ENCODE results near the gene MRPL1. TPM values are rescaled to one million over a fixed set of nuclear protein-coding genes. Genes with fewer than 3 reads are reported as not detected.

The MRPL1 gene
- total and polyA plus RNA-seq, 9 of the 15 experiments (the other 6 are each of a cell fraction or from before 2014, with no cell fraction given) = 38.4 to 75.7 (median 63.7) TPM

DNA sequence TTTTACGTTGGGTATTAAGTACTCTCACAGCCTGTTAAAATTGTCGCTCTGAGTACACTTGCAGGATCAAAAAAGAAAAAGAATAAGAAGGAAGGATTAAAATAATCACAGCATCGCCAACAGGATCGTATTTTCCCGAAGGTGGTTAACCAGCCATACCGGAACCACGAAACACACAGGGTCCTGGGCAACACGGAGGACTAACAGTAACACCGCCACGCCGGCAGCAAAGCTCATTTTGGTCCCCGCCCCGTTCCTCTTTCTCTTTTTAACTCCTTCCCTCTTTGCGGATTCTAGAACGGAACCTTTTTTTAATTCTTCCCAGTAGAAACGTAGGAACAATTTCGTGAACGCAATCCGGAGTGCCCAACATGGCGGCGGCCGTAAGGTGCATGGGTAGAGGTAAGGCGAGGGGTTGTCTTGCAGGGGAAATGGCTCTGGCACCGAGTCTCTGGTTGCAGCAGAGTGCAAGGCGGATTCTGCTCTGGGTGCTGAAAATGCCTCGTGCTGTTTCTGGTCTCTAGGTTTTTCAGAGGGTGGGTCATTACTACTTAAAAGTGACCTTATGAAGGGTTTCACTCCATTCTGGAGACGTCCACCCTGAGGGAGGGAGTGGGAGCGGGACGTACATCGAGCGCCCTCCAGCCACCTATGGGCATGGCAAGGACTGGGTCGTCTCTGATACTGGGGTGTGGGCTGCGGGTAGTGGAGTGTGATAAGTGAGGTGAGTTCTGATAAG is at the start of gene MRPL1 (continued):
- TF ChIP-seq, protein P1, sequence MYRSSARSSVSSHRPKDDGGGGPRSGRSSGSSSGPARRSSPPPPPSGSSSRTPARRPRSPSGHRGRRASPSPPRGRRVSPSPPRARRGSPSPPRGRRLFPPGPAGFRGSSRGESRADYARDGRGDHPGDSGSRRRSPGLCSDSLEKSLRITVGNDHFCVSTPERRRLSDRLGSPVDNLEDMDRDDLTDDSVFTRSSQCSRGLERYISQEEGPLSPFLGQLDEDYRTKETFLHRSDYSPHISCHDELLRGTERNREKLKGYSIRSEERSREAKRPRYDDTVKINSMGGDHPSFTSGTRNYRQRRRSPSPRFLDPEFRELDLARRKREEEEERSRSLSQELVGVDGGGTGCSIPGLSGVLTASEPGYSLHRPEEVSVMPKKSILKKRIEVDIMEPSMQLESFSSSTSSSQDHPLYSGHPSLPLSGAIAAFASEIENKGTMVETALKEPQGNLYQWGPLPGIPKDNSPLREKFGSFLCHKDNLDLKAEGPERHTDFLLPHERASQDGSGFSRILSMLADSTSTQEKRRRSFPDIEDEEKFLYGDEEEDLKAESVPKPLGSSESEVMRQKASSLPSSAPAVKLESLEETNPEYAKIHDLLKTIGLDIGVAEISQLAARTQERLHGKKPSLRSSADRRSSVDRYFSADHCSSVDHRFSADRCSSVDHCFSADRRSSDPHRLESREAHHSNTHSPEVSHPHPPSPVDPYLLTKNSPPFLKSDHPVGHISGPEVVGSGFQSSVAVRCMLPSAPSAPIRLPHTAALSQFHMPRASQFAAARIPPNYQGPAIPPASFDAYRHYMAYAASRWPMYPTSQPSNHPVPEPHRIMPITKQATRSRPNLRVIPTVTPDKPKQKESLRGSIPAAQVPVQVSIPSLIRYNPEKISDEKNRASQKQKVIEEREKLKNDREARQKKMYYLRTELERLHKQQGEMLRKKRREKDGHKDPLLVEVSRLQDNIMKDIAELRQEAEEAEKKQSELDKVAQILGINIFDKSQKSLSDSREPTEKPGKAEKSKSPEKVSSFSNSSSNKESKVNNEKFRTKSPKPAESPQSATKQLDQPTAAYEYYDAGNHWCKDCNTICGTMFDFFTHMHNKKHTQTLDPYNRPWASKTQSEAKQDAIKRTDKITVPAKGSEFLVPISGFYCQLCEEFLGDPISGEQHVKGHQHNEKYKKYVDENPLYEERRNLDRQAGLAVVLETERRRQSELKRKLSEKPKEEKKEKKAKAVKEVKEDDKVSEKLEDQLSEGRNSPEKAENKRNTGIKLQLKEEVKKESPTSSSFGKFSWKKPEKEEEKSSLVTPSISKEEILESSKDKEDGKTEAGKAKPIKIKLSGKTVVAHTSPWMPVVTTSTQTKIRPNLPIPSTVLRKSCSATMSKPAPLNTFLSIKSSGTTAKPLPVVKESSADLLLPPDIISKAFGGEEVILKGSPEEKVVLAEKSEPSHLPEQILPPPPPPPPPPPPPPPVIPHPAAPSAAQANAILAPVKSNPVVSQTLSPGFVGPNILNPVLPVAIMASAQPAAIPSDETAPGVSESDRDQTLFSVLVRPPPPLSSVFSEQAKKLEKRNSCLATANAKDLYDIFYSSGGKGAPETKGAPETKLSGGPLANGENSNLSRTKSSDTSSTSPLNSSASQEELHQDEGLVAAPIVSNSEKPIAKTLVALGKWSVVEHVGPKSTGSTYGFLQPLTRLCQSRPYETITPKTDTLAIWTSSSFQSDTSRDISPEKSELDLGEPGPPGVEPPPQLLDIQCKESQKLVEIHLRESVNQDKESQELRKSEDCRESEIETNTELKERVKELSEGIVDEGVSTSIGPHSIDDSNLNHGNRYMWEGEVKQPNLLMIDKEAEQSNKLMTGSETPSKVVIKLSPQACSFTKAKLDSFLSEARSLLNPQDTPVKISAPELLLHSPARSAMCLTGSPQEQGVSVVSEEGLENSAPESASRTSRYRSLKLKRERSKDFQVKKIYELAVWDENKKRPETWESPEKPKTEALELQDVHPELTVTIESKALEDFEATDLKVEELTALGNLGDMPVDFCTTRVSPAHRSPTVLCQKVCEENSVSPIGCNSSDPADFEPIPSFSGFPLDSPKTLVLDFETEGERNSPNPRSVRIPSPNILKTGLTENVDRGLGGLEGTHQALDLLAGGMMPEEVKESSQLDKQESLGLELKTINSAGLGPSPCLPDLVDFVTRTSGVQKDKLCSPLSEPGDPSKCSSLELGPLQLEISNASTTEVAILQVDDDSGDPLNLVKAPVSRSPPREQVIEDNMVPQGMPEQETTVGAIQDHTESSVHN (IDR thresholded peaks at IDR 0.05; ENCODE audit: borderline replicate concordance in 1 of 2, low read depth in 1 of 2) = peak in 1 of 2 experiments; percentile 83; a peak in 2 of 4 replicates
- TF ChIP-seq MECOM (CRISPR knock-in tag; IDR thresholded peaks at IDR 0.05) (no peak), STAT5B (CRISPR knock-in tag; IDR thresholded peaks at IDR 0.05) (no peak), NR3C1 (CRISPR knock-in tag; IDR thresholded peaks at IDR 0.05) (no peak), SMAD2 (IDR thresholded peaks at IDR 0.05; ENCODE audit: low read depth, low read length) (no peak), NBN (IDR thresholded peaks at IDR 0.05; ENCODE audit: low read depth) (peak; percentile 88), CAMTA2 (CRISPR knock-in tag; conservative IDR thresholded peaks at IDR 0.05) (no peak), GATAD2A (IDR thresholded peaks at IDR 0.05) (no peak), ZNF431 (CRISPR knock-in tag; IDR thresholded peaks at IDR 0.05) (no peak), HDAC8 (tag; IDR thresholded peaks at IDR 0.05) (no peak)
- TF ChIP-seq, protein P2, sequence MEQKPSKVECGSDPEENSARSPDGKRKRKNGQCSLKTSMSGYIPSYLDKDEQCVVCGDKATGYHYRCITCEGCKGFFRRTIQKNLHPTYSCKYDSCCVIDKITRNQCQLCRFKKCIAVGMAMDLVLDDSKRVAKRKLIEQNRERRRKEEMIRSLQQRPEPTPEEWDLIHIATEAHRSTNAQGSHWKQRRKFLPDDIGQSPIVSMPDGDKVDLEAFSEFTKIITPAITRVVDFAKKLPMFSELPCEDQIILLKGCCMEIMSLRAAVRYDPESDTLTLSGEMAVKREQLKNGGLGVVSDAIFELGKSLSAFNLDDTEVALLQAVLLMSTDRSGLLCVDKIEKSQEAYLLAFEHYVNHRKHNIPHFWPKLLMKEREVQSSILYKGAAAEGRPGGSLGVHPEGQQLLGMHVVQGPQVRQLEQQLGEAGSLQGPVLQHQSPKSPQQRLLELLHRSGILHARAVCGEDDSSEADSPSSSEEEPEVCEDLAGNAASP (IDR thresholded peaks at IDR 0.05) = no peak
- TF ChIP-seq, protein P3, sequence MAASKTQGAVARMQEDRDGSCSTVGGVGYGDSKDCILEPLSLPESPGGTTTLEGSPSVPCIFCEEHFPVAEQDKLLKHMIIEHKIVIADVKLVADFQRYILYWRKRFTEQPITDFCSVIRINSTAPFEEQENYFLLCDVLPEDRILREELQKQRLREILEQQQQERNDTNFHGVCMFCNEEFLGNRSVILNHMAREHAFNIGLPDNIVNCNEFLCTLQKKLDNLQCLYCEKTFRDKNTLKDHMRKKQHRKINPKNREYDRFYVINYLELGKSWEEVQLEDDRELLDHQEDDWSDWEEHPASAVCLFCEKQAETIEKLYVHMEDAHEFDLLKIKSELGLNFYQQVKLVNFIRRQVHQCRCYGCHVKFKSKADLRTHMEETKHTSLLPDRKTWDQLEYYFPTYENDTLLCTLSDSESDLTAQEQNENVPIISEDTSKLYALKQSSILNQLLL (CRISPR knock-in tag; IDR thresholded peaks at IDR 0.05; ENCODE audit: borderline replicate concordance) = no peak
- TF ChIP-seq, protein P4, sequence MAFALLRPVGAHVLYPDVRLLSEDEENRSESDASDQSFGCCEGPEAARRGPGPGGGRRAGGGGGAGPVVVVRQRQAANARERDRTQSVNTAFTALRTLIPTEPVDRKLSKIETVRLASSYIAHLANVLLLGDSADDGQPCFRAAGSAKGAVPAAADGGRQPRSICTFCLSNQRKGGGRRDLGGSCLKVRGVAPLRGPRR (CRISPR knock-in tag; IDR thresholded peaks at IDR 0.05) = no peak
- TF ChIP-seq, protein P5, sequence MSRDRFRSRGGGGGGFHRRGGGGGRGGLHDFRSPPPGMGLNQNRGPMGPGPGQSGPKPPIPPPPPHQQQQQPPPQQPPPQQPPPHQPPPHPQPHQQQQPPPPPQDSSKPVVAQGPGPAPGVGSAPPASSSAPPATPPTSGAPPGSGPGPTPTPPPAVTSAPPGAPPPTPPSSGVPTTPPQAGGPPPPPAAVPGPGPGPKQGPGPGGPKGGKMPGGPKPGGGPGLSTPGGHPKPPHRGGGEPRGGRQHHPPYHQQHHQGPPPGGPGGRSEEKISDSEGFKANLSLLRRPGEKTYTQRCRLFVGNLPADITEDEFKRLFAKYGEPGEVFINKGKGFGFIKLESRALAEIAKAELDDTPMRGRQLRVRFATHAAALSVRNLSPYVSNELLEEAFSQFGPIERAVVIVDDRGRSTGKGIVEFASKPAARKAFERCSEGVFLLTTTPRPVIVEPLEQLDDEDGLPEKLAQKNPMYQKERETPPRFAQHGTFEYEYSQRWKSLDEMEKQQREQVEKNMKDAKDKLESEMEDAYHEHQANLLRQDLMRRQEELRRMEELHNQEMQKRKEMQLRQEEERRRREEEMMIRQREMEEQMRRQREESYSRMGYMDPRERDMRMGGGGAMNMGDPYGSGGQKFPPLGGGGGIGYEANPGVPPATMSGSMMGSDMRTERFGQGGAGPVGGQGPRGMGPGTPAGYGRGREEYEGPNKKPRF (IDR thresholded peaks at IDR 0.05; ENCODE audit: low read depth, low read length) = no peak

Measured in K562 (cell line).